Ishikawa (cell line): Measurements from ENCODE around the gene MAST2.

Source experiments
- CEBPB ChIP-seq: IDR thresholded peaks from 2 replicates; pipeline ENCODE4 v1.6.1; 2012
- CREB1 ChIP-seq: IDR thresholded peaks from 2 replicates; pipeline ENCODE4 v1.6.1; 2012; ENCODE audit warnings: low read depth
- EGR1 ChIP-seq: IDR thresholded peaks from 2 replicates; pipeline ENCODE4 v1.6.1; 2012
- EP300 ChIP-seq: IDR thresholded peaks from 2 replicates; pipeline ENCODE4 v1.6.1; 2012; ENCODE audit warnings: borderline replicate concordance
- FOXM1 ChIP-seq: IDR thresholded peaks from 2 replicates; pipeline ENCODE4 v1.6.1; 2012; ENCODE audit warnings: low read depth, borderline replicate concordance
- NFIC ChIP-seq: IDR thresholded peaks from 2 replicates; pipeline ENCODE4 v1.6.1; 2012
- RAD21 ChIP-seq: IDR thresholded peaks from 2 replicates; pipeline ENCODE4 v1.6.1; 2012; ENCODE audit warnings: low read depth
- REST ChIP-seq: IDR thresholded peaks from 2 replicates; pipeline ENCODE4 v1.6.1; 2012; ENCODE audit warnings: low read depth, mild to moderate bottlenecking
- TAF1 ChIP-seq: IDR thresholded peaks from 2 replicates; pipeline ENCODE4 v1.6.1; 2012; ENCODE audit warnings: low read depth, mild to moderate bottlenecking
- TCF12 ChIP-seq: IDR thresholded peaks from 2 replicates; pipeline ENCODE4 v1.6.1; 2012; ENCODE audit warnings: low read depth
- TEAD4 ChIP-seq: IDR thresholded peaks from 2 replicates; pipeline ENCODE4 v1.6.1; 2012
- YY1 ChIP-seq: IDR thresholded peaks from 2 replicates; pipeline ENCODE4 v1.6.1; 2012; ENCODE audit warnings: low read depth
- ZBTB7A ChIP-seq: IDR thresholded peaks from 2 replicates; pipeline ENCODE4 v1.6.1; 2012; ENCODE audit warnings: low read depth
- TF ChIP-seq, protein P1 (sequence below): IDR thresholded peaks from 2 replicates; pipeline ENCODE4 v1.6.1; 2012
- TF ChIP-seq, protein P2 (sequence below): IDR thresholded peaks from 2 replicates; pipeline ENCODE4 v1.6.1; 2012

MAST2 gene

DNA sequence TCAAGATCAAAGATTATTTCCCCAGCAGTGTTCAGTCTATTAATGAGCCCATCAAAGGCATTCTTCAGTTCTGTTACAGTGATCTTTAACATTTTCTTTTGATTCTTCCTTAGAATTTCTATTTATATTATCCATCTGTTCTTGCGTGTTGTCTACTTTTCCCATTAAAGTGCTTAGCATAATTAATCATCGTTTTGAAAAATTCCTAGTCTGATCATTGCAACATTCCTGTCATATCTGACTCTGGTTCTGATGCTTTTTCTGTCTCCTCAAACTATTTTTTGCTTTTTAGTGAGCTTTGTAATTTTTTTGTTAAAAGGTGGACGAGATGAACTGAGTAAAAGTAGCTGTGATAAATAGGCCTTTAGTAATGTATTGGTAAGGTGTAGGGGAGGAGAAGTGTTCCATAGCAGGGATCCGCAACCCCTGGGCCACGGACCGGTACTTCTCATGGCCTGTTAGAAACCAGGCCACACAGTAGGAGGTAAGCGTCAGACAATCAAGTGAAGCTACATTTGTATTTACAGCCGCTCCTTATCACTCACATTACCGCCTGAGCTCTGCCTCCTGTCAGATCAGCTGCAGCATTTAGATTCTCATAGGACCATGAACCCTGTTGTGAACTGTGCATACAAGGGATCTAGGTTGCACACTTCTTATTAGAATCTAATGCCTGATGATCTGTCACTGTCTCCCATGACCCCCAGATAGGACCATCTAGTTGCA, 165.7 kb downstream of the MAST2 start:
- TF ChIP-seq TCF12 (no peak), REST (no peak), NFIC (no peak), YY1 (no peak), FOXM1 (no peak), TEAD4 (no peak), RAD21 (no peak), EGR1 (no peak), TAF1 (no peak), ZBTB7A (no peak), CEBPB (no peak), EP300 (no peak), CREB1 (no peak)
- TF ChIP-seq, protein P1, sequence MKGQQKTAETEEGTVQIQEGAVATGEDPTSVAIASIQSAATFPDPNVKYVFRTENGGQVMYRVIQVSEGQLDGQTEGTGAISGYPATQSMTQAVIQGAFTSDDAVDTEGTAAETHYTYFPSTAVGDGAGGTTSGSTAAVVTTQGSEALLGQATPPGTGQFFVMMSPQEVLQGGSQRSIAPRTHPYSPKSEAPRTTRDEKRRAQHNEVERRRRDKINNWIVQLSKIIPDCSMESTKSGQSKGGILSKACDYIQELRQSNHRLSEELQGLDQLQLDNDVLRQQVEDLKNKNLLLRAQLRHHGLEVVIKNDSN, result no peak
- TF ChIP-seq, protein P2, sequence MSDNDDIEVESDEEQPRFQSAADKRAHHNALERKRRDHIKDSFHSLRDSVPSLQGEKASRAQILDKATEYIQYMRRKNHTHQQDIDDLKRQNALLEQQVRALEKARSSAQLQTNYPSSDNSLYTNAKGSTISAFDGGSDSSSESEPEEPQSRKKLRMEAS, result no peak

- TF ChIP-seq RAD21, result no peak
- no peak for TF ChIP-seq EGR1
- TF ChIP-seq, protein P2, result no peak
- TF ChIP-seq CEBPB, result no peak
- no peak for TF ChIP-seq YY1
- TF ChIP-seq REST, result no peak
- no peak for TF ChIP-seq FOXM1
- no peak for TF ChIP-seq TEAD4
- TF ChIP-seq TAF1, result no peak
- TF ChIP-seq CREB1, result no peak
- TF ChIP-seq ZBTB7A, result no peak
Observed at GRCh38 chr1:45969866-45970265, 166.5 kb downstream of the MAST2 start.

GRCh38 chr1:45971335-45971734, 167.9 kb downstream of the MAST2 start:
- TF ChIP-seq NFIC, result no peak
- TF ChIP-seq TCF12, result no peak
- TF ChIP-seq RAD21, result no peak
- TF ChIP-seq CEBPB, result no peak
- no peak for TF ChIP-seq CREB1
- no peak for TF ChIP-seq EP300
- TF ChIP-seq TEAD4, result no peak
- TF ChIP-seq TAF1, result no peak
- no peak for TF ChIP-seq YY1
- no peak for TF ChIP-seq EGR1
- no peak for TF ChIP-seq FOXM1

- TF ChIP-seq CEBPB, result no peak
- TF ChIP-seq TEAD4, result no peak
- no peak for TF ChIP-seq FOXM1
- no peak for TF ChIP-seq EP300
- no peak for TF ChIP-seq NFIC
- TF ChIP-seq RAD21, result no peak
- TF ChIP-seq, protein P1, result no peak
- TF ChIP-seq REST, result no peak
- no peak for TF ChIP-seq TCF12
Observed at GRCh38 chr1:45971922-45972531, 168.6 kb downstream of the MAST2 start.
